Medulla oblongata (tissue), 1 donor: ENCODE measurements around the gene REG3A.

Experiments used
- DNase-seq: peaks from one replicate; pipeline ENCODE4 v3.0.0-alpha.2; 2015; ENCODE audit errors: extremely low spot score

Gene REG3A

DNA sequence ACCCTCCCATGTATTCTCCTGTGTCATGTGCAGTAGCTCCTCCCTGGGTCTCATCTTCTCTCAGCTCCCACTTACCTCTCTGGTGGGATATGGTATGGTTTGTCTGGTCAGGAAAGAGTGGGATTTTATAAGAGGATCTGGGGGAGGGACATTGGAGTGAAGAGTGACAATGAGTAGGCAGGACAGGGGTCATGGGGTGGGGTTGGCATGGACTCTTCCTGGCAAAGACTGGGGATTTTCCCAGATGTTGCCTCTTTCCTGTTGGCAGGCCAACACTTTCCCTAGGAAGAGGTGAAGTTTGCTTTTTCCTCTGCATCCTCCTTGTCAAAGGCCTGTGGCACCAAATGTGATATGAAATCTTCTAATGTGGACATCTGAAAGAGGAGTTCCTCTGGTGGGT is at the start of gene REG3A:
REG3A (minus strand) TSS at position 101 of the 400 bp plus-strand sequence. CDS start 348 bp downstream, outside the sequence.
- DNase-seq: no peak

DNA sequence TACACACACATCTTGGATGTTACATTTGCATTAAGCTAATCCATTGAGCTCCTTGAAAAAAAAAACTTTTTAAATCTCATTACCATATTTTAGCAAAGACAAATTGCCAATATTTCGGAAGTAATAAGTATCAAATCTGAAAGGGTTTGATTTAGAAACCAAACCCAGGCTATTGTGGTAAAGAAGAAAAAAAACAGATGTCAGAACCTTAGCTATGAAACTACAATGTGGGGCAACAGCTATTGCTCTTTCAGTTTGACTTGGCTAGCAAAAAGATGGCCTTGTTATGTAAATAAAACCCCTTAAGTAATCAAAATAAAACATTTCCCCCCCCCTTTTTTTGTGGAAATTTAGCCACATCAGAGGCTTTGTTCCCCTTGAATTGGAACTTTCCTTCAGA is 41.2 kb upstream of the REG3A start:
- DNase-seq: no peak

DNA sequence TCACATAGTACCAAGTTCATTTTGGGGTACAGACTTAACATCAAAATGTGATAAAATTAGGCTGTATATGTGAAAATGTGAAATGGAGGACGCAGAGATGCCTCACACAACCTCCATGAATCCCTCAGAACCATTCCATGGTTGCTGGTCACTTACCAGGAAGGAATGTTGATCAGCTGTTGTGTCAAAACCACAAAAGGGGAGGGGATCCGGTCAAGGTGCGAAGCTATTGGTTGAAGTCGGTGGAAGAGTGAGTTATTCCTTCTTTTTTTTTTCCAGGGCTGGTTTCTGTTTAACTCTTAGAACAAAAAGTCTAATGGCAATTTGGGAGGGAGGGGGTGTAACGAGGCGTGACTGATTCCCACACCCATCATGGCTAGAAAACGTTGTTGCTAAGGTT is 32.3 kb upstream of the REG3A start:
- DNase-seq: no peak

DNA sequence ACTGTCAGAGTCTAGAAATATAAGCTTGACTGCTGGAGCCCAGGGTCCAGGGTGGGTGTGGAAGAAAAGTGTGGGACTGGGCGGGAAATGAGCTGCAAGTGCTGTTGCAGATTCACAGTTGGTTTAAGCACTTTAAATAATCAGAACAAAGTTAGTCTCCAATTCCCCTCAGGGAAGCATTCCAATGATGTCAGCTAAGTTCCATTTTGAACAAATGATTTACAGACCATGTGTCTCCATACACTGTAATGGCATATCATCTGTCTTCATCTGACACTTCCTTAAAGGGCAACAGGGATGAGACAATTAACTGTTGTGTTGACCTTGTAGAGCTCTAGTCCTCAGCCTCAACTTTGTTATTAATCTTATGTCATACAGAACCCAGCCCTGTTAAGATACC is 31.5 kb upstream of the REG3A start:
- no peak for DNase-seq

DNA sequence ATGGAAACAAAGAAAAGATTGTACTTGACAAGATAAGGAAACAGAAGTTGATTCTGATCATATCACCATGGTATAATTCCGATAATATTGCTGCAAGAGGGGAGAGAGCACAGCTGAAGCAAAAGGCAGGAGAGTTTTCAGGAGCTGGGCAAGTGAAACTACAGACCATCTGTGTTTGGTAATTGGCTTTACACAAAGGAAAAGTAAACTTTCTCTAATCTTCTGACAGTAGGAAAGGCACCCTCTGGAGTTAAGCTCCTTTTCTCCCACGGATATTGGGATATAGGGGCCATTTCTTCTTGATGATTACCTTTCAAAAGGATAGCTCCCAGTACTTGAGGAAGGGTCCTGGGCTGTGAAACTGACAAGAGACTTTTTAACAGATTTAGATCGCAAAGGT is 29.9 kb upstream of the REG3A start:
- DNase-seq: no peak

- no peak for DNase-seq
Measured at GRCh38 chr2:79181617-79182016, 22.1 kb upstream of the REG3A start.

GRCh38 chr2:79180092-79180491 is 20.5 kb upstream of the REG3A start:
- no peak for DNase-seq

- DNase-seq: no peak
Measured at GRCh38 chr2:79179036-79179435, 19.5 kb upstream of the REG3A start.

DNA sequence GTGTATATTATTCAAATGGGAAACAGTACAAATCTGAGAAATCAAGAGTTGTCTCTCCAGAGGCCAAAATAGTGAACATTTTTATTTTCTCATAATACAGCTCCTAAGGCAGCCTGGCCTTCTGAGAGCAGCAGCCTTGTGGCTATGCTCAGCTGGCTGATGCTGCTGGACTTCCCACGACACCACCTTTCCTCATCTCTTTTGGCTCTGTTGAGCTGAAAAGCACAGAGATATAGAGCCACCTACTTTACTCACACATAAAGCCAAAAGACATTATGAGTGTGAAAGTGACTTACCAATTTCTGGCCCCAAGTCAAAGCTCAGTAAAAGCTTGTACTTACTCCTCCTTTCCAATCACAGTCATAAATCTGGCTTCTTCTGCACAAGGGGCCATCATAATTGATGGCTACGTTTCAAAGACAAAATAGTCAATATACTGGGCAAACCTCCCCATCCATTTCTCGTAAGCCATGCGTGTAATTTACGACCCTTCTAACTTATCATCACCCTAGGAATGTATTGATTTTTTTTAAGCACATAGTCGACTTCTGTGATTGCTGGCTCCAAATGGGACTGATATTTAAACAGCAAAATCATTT is 18.6 kb upstream of the REG3A start:
- DNase-seq: no peak

DNA sequence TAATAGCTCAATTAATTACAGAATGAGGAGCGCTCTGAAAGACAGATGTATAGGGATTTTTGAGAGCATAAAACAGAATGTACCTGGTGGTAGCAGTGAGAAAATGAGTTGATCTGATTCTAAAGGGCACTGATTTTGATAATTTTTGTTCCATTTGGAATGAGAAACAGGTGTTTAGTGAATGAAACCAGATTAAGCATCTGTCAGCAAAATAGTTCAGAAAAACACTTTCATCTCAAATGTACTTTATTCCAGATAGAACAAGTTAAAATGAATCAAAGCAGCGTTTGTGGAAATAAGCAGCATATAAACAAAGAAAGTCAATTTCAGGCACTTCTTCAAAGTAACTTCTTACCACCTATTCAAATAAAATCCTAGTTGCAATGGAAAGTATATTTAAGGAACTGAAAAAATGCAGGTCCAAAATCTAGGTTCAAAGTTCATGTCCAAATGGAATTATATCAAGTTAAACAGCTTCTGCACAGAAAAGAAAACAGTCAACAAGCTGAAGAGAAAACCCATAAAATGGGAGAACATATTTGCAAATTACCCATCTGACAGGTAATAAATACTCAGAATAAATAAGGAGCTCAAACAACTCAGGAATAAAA is 11.9 kb upstream of the REG3A start:
- DNase-seq: no peak

GRCh38 chr2:79162801-79163200 is 3.2 kb upstream of the REG3A start:
- no peak for DNase-seq

- DNase-seq: no peak
Measured at GRCh38 chr2:79162132-79162531, 2.6 kb upstream of the REG3A start.

GRCh38 chr2:79159030-79159429 is 523 bp downstream of the REG3A start:
- no peak for DNase-seq

DNA sequence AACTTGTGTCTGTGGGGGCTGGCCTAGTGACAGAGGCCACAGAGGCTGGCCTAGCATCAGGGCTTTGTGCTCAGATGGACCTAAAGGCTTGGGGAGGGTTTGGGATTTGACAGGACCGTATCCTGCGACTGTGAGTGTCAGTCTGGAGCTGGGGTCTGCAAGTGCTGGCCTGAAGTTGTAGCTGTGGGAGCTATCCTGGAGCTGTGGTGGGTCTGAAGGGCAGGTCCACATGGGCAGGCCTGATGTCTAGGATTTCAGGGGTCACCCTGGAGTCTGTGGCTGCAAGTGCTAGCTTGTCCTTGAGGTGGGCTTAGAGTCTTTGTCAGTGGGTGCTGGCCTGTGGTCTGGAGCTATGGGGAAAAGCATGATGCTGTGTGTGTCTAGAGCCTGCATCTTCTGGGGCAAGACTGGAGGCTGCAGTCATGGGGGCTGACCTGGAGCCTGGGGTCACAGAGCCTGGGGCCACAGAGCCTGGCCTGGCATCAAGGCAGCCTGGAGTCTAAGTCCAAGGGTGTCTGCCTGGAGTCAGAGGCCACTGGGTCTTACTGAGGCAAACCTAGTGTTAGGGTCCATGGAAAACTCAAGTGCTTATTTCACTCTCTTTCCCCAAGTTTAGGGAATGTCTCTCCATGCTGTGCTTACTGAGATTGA is 3.6 kb downstream of the REG3A start:
- DNase-seq: no peak

GRCh38 chr2:79139423-79139822 is 20.1 kb downstream of the REG3A start:
- DNase-seq: no peak

GRCh38 chr2:79138385-79138784 is 21.2 kb downstream of the REG3A start:
- DNase-seq: no peak

DNA sequence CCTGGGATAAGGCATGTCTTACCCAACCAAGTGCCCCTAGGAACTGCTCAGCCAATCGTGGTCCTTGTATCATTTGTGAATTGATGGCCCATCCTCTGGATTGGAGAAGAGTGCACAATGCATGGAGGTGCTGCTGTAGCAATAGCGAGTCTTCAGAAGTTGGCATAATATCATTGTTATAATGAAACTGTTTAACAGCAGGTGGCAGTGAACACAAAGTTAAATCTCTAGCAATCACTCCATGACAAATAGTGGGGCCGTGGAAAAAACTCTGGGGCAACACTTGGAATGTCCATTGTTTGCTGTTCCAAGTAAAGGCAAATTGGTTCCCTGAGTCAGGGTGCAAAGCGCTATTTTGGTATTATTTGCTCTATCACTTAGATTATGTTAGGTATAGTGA is 27.9 kb downstream of the REG3A start:
- no peak for DNase-seq

- DNase-seq: no peak
Measured at GRCh38 chr2:79129804-79130203, 29.7 kb downstream of the REG3A start.

GRCh38 chr2:79129260-79129659 is 30.3 kb downstream of the REG3A start:
- DNase-seq: no peak

GRCh38 chr2:79128406-79128805 is 31.1 kb downstream of the REG3A start:
- DNase-seq: no peak

- DNase-seq: no peak
Measured at GRCh38 chr2:79125721-79125985, 33.9 kb downstream of the REG3A start.

DNA sequence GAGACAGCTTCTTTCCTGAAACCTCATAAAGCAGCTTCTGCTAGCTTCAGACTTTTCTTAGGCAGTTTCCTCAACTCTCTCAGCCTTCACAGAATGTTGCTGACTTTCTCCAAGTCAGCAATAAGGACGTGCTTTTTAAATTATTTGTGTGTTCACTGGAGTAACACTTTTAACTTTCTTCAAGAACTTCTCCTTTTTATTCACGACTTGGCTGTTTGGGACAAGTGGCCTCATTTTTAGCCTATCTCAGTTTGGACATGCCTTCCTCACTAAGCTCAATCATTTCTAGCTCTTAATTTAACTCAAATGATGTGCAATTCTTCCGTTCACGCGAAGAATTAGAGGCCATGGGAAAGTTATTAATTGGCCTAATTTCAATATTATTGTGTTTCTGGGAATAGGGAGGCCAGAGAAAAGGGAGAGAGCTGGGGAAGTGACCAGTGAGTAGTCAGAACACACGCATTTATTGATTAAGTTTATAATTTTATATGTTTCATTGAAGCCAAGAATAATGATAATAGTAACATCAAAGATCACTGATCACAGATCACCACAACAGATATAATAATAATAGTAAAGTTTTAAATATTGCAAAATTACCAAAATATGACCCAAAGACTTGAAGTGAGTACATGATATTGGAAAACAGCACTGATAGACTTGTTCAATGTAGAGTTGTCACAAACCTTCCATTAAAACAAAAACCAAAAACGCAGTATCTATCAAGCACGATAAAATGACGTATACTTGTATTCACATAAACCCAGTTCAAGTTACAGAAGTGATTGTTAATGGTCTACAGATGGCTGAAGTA is 34.4 kb downstream of the REG3A start:
- no peak for DNase-seq

DNA sequence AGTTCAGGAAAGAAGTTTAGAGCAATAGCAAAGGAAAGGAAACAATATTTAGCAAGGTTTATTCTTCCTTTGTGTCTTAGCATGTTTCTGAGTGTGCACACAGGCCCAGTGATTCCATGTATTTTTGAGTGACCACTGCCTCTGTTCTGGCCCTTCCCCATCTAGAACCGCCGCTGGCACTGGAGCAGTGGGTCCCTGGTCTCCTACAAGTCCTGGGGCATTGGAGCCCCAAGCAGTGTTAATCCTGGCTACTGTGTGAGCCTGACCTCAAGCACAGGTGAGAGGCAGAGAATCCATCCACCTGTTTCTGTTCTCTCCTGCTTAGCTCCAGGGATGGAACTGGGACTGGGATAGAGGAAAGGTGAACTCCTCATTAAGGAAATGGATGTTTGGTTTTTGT is 36.9 kb downstream of the REG3A start:
- DNase-seq: no peak
